ENCODE results near the gene PEBP1. TPM values are rescaled to one million over a fixed set of nuclear protein-coding genes. Genes with fewer than 3 reads are reported as not detected.

The PEBP1 gene
- total and polyA plus RNA-seq, 2 of the 4 experiments (the other 2 are of a cell fraction): 129 to 161 TPM

GRCh38 chr12:118101051-118101450, 34.9 kb upstream of the PEBP1 start:
- ChIA-PET POLR2A (ENCODE audit: unreplicated experiment) (interaction anchor here (0.6 kb wide), 1 partner anchor 40 kb away, joined by 24 read pairs; the partner anchor contains the start of gene WSB2), CTCF (interaction anchor here (1.1 kb wide), 1 partner anchor 20 kb away, joined by 3 read pairs; no protein-coding TSS in a partner anchor)
- H3K4me3 ChIP-seq (ENCODE audit: insufficient read depth, low read depth, low read length): no peak overlapping the region
- no peak overlapping the region for H2AK5ac ChIP-seq (ENCODE audit: low read depth, low read length)
- no peaks in the 10 kb centered on the region; the same call in 1 of the 2 replicates for H4K20me1 ChIP-seq (ENCODE audit: insufficient read depth, low read length)
- H4K5ac ChIP-seq (ENCODE audit: low read depth, low read length): no peak overlapping the region
- H3K9me1 ChIP-seq (ENCODE audit: insufficient read depth, low read length): no peaks in the 10 kb centered on the region
- in situ Hi-C loops (cut with MboI; ENCODE audit: low sequenced_read_pairs) (no loop called here), dilution Hi-C loops (cut with HindIII; ENCODE audit: low sequenced_read_pairs, unreplicated experiment) (no loop called here), intact Hi-C loops (cut with micrococcal nuclease) (loop anchor here (5.0 kb wide), 1 partner anchor 224 kb away; no protein-coding TSS in a partner anchor)
- H3K27me3 ChIP-seq (ENCODE audit: control insufficient read depth, insufficient read depth, low read length): no peaks in the 10 kb centered on the region
- no peak overlapping the region for H3K14ac ChIP-seq (replicated peaks; ENCODE audit: low read depth, low read length)
- H4K91ac ChIP-seq (ENCODE audit: insufficient read depth, low read depth, low read length): no peak overlapping the region
- no CpG with 5 or more reads among the region's 3 CpGs for WGBS, 2 experiments (ENCODE audit: extremely low coverage in 2 of 2, insufficient read length in 1 of 2)
- H2BK120ac ChIP-seq (ENCODE audit: low read depth, low read length): no peak overlapping the region
- no peak overlapping the region for H3K23ac ChIP-seq (ENCODE audit: low read depth, low read length)
- H3K4me1 ChIP-seq (ENCODE audit: control insufficient read depth, insufficient read depth, low read length): 0 out of 2 replicates have a peak, but pooled peaks cover 2% of the 10 kb centered on the region
- H2BK15ac ChIP-seq (ENCODE audit: low read depth, low read length): no peak overlapping the region
- no peak overlapping the region for H3K9ac ChIP-seq (ENCODE audit: low read depth, low read length)
- H3K9me3 ChIP-seq (ENCODE audit: control insufficient read depth, insufficient read depth, low read length): no peaks in the 10 kb centered on the region
- H3K79me1 ChIP-seq (ENCODE audit: low read depth in 1 of 2, low read length in 2 of 2): peaks cover 0 to 19% of the 10 kb centered on the region in 2 experiments; a peak in 1 of 4 replicates
- H3K4ac ChIP-seq (ENCODE audit: low read depth, low read length): no peak overlapping the region
- H3K18ac ChIP-seq (ENCODE audit: low read depth, low read length): no peak overlapping the region
- DNase-seq (no peak), ATAC-seq (ENCODE audit: low read depth) (no peak)
- no peak overlapping the region for H2BK20ac ChIP-seq (ENCODE audit: low read depth, low read length)
- no peak overlapping the region for H3K27ac ChIP-seq (ENCODE audit: insufficient read depth, low read length)
- H2AK9ac ChIP-seq (replicated peaks; ENCODE audit: low read depth, low read length, poor library complexity): no peak overlapping the region
- H3K4me2 ChIP-seq (ENCODE audit: low read depth, low read length): no peak overlapping the region
- H3K56ac ChIP-seq (ENCODE audit: extremely low read depth, insufficient read depth, low read length): no peak overlapping the region
- no peak overlapping the region for H2BK5ac ChIP-seq (ENCODE audit: low read depth, low read length, poor library complexity, severe bottlenecking)
- no peak overlapping the region for H2AFZ ChIP-seq (replicated peaks; ENCODE audit: low read length, poor library complexity)
- TF ChIP-seq MAZ (IDR thresholded peaks at IDR 0.05; ENCODE audit: borderline replicate concordance, low read depth, low read length) (no peak), MAFK (IDR thresholded peaks at IDR 0.05; ENCODE audit: low read depth, low read length) (peak; percentile 15; the same call in 1 of the 2 replicates)
- no TSS peak for BruUV-seq (replicated peaks)
- H3K36me3 ChIP-seq (ENCODE audit: control insufficient read depth, insufficient read depth, low read length): no peaks in the 10 kb centered on the region
- H4K8ac ChIP-seq (ENCODE audit: low read depth in 2 of 2, low read length in 2 of 2): no peak overlapping the region

All from IMR-90 (cell line).